ENCODE results near the gene SKP1.
A peak's percentile ranks its signal among the peaks of the same experiment; 100 is the strongest.

SKP1 gene

GRCh38 chr5:134143431-134143830 is 33.3 kb downstream of the SKP1 start:
- DNase-seq = no peak

GRCh38 chr5:134142806-134143205 is 33.9 kb downstream of the SKP1 start:
- no peak for DNase-seq

DNA sequence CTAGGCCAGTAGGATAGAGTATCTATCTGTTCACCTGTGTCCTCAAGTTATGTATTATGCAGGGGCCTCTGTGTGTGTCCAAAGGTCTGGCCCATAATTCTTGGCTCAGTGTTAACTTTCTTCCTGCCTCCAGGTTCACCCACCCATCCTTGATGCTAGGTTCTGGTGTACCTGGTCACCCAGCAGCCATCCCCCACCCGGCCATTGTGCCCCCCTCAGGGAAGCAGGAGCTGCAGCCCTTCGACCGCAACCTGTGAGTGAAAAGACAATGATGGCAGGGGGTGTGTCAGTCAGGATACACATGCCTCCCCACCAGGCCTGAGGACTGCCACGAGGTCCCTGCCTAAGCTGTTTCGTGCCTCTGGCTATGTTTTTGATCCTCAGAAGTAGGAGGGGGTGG is 34.7 kb downstream of the SKP1 start:
- no peak for DNase-seq

DNA sequence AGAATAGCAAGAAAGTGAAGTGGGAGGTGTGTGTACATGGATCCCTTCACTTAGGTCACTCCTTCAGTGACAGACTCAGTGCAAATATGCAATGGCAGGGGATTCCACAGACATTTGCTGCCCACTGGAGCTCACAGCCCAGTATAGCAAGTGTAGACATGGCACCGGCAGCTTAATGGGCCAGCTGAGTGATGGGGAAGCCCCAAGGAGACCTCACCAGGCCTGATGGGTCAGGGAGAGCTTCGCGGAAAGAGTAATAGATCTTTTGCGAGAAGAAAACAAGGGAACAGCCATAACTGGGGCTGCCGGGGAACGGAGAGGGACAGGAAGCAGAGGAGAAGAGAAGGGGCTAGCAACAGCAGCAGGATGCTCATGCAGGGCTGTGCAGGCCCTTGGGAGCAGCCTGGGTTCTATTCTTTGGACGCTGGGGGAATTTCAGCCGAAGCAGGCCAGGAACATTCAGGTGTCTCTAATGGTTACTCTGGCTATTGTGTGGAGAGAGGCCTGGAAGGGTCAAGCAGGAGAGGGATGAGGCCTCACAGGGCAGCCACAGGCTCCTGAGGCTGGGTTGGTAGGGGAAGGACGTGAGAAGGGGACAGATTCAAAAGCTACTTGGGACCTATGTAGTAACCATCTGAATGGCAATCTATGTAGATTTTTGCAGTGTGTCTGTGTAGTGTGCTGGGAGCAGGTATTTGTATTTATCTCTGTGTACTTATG is 35.3 kb downstream of the SKP1 start:
- no peak for DNase-seq

- DNase-seq = peak; percentile 65 to 71
These were observed 36.1 kb downstream of the SKP1 start for GRCh38 chr5:134140530-134141201.

GRCh38 chr5:134139891-134140469 is 36.8 kb downstream of the SKP1 start:
- no peak for DNase-seq

DNA sequence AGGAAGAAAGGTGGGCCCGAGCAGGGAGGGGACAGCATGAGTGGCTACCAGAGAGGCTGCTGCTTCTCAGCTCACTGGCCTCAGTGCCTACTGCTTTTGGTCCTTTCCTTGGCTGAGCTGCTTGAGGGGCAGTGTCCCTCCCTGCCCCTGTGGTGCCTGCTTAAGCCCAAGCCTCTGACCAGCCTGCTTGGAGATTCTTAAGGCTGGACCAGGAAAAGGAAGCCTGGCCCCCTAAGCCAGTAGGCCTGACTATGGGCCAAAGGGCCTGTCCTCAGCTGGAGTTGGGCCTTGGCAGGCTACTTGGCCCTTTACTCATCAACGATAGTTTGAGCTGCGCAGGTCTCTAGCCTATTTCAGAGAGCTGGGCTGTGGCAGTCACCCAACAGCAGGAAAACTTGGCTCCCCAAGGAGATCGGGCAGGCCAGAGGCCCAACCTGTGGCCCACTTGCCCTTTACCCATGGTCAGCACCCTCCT is 37.3 kb downstream of the SKP1 start:
- no peak for DNase-seq

DNA sequence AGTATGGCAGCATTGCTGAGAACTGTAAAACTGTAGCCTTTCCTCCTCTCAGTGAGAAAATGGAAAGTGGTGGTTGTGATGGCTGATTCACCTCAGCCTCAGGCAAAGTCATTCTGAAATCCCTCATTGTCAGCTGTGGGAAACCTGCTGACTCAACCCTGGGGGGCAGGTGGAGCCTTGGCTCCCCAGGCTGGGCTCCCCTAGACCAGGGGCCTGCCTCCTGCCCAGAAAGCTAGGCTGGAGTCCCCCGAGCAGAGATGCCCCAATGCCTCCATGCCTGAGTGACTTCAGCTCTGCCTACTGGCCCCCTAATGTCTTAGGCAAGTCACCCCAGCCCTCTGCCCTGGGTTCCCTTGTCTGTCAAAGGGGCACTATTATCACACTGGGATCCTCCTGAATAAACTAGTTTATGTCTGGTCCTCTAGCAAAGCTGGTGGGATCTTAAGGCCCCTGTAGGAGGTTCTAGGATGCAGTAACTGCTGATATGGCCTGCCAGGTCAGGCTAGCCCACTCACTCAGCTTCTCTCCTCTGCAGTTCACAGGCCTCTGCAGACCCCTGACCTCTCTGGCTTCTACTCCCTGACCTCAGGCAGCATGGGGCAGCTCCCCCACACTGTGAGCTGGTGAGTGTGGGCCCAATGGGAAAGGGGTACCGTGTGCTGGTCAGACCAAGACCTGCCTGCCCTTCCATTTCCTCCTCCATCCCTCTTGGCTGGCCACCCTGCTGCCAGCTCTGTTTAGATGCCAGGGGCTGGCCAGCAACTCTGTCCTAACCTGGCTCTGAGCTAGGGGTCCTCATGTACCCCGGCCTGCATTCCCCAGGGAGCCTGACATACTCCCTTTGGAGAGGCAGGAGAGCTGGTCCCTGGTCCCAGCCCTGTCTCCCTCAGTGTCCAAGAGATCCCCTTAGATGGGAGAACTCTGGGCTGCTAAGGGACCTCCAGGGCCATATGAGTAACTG is 38.1 kb downstream of the SKP1 start:
- DNase-seq = no peak

DNA sequence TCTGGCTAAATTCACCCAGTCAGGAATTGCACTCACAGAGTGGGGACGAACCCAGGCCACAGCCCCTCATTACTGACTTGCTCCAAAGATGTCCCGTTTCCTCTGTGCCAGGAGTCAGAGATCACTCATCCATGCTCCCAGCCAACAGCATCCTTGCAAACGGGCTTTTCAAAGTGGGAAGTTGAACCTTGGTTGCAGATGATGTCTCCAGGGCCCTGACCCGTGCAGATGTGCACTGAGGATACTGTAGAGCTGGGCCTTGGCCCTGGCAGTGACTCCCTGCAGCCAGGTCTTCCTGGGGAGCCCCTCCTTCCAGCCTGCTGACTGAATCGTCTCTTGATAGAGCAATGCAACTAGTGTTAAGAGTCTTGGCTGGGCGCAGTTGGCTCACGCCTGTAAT is 40.0 kb downstream of the SKP1 start:
- DNase-seq = no peak

DNA sequence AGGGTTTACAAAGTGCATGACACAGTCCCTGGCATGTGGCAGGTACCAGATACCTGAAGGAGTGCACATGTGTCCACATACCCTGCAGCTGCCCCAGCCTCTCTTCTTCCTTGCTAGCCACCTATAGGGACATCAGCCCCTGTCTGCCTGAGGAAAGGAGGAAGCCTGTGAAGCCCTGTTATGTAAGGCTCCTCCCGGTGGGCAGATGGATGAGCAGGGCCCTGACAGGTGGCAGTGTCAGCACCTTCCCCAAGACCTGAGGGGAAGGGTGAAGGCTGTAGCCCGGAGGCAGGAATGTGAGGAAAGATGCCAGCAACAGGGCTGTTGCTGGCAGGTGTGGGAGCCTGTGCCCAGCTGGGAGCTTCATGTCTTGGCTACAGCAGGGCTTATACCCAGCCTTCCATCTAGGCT is 40.5 kb downstream of the SKP1 start:
- no peak for DNase-seq

- DNase-seq = no peak
These were observed 41.6 kb downstream of the SKP1 start for GRCh38 chr5:134135091-134135655.

GRCh38 chr5:134133995-134134541 is 42.7 kb downstream of the SKP1 start:
- no peak for DNase-seq

GRCh38 chr5:134133188-134133994 is 43.4 kb downstream of the SKP1 start:
- no peak for DNase-seq

DNA sequence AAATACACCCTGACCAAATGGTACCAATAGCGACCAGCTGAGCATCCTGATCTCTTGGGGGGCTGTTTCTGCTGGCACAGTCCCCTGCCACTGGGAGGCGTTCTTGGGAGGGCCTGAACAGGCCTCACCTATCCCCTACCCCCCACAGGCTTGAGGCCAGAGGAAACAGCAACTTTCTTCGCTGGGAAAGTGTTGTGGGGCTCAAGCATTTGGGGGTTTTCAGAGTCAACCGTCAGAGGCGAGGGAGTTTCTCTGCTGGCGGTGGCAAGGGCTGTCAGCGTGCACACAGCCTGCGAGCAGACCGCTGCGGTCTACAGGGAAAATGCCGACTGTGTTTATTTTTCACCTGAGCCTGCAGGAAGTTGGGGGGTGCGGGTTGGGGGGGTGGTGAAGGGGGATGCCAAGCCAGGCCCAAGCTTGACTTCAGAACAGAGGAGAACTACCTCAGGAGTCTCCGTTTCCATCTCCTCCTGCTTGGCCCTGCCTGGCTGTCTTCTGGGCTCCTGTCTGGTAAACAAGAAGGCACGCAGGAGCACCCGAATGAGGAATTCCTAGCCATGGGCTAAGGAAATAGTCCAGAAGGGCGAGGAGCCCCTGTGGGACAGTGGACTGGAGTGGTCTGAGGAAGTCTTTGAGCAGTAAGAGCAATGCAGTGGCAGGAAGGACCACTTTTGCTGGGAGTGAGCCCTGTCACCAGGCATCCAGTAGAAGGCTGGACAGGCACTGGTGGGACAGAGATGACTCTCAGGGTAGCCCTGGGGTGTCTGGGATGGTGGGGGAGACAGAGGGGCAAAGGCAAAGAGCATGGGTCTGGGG is 44.2 kb downstream of the SKP1 start:
- peak; percentile 83 to 90 for DNase-seq

- DNase-seq = no peak
These were observed 45.0 kb downstream of the SKP1 start for GRCh38 chr5:134131578-134132350.

DNA sequence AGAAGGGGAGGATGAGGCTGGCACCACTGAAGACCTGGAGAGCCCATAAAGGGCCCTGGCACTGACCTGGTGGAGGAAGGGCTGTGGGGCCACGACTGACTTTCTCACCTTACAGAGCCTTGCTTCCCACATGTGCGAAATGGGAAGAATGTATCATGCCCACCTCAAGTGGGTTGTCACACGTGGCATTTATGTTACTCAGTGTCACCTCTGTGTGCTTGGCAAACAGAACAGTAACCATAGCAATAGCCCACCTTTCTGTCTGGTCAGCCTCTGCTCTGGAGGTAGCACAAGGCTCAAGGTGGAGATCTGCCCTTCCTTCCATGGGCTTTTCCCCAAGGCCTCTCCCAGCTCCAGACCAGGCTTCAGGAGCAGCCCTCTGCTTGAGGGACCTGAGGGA is 45.6 kb downstream of the SKP1 start:
- no peak for DNase-seq

DNA sequence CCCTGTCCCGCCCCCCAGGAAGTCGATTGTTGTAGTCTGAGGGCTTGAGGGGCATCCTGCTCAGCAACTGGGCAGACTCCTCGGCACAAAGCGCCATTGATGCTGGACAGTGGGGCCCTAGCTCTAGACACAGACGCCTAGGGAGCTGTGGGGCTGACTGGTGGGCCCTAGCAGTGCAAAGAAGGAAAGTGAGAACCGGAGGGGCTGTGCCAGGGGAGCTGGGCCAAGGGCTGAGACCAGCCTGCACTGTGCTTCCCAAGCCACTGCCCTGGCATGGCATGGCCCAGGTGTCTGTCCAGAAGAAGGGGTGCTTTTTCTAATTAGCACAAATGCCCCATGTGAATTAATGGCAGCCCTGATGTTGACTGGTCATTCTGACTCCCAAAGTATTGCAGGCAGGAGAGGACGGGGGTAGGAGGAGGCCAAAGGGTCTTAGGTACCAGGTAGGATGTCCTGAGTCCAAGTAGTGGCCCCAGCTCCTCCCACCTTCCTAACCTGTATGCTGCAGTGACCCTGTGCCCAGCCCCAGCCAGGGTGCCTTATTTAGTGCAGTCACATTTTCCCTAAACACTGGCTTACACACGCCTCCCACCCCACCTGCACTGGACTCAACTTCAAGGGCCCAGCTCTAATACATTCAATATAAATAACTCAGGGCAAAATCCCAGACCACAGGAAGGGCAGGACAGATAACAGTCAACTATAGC is 46.4 kb downstream of the SKP1 start:
- no peak for DNase-seq

GRCh38 chr5:134129411-134130238 is 47.1 kb downstream of the SKP1 start:
- DNase-seq = peak in 1 of 2 donors; percentile 48

Measured in CD4-positive, alpha-beta T cell treated with Interferon alpha-2 for 1 hour (primary cell).